ENCODE results near the gene RSRP1. TPM values are rescaled to one million over a fixed set of nuclear protein-coding genes. Genes with fewer than 3 reads are reported as not detected.

Gene RSRP1
- polyA plus RNA-seq, 1 donor: 68.6 TPM

DNA sequence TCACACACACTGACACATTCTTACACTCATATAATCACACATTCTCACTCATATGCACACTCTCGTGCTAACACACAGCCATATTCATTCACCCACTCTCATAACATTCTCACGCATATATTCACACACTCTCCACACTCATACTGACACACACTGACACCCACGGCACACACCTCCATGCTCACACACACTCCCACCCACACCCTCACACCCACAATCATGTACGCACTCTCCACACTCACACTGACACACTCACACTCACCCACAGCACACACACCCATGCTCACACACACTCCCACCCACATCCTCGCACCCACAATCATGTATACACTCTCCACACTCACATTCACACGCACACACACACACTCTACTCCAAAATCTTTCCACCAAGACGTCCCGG, 53.2 kb downstream of the RSRP1 start:
- DNase-seq (ENCODE audit: low read depth): no peak

GRCh38 chr1:25193229-25193628, 54.0 kb downstream of the RSRP1 start:
- DNase-seq (ENCODE audit: low read depth): no peak

Other genes starting within 250 kb of the RSRP1 start
- 56.5 TPM for gene SYF2, start 15.0 kb downstream of the RSRP1 start, polyA plus RNA-seq (ENCODE audit: insufficient read length)
- gene RHD, start 25.1 kb upstream of the RSRP1 start, polyA plus RNA-seq (ENCODE audit: insufficient read length): 1.0 TPM
- 55.1 TPM for gene TMEM50A, start 90.9 kb upstream of the RSRP1 start, polyA plus RNA-seq (ENCODE audit: insufficient read length)
- gene RHCE, start 173.4 kb upstream of the RSRP1 start, polyA plus RNA-seq (ENCODE audit: insufficient read length): 0.53 TPM
- 18.1 TPM for gene MACO1, start 183.4 kb upstream of the RSRP1 start, polyA plus RNA-seq (ENCODE audit: insufficient read length)